Mesodermal cell (in vitro differentiated cells): Measurements from ENCODE around the gene SLC8A3.

ENCODE experiments used
- H3K27ac ChIP-seq: 2 replicates; pipeline ENCODE4 v1.7.0; 2013; ENCODE audit warnings: mild to moderate bottlenecking, low read depth, low read length, moderate library complexity; ENCODE audit not compliant: severe bottlenecking
- H3K36me3 ChIP-seq: 2 replicates; pipeline ENCODE4 v1.7.1; 2013; ENCODE audit warnings: mild to moderate bottlenecking, low read length, moderate library complexity; ENCODE audit not compliant: control insufficient read depth, insufficient read depth
- H3K4me1 ChIP-seq: one replicate; pipeline ENCODE4 v1.7.1; 2013; ENCODE audit warnings: mild to moderate bottlenecking, low read length; ENCODE audit not compliant: insufficient read depth, control insufficient read depth, poor library complexity, severe bottlenecking
- H3K4me3 ChIP-seq: 2 replicates; pipeline ENCODE4 v1.7.0; 2013; ENCODE audit warnings: low read length, control low read depth, mild to moderate bottlenecking; ENCODE audit not compliant: insufficient read depth, poor library complexity, severe bottlenecking; ENCODE audit errors: extremely low read depth
- H3K9me3 ChIP-seq: 2 replicates; pipeline ENCODE4 v1.7.1; 2013; ENCODE audit warnings: mild to moderate bottlenecking, low read length, moderate library complexity; ENCODE audit not compliant: control insufficient read depth
- WGBS, 2 experiments: methylation state at CpG; one replicate each; pipeline ENCODE4 v1.1.5; 2013; ENCODE audit warnings: missing lambda C conversion rate in 2 of 2; ENCODE audit not compliant: insufficient coverage in 2 of 2; 5-methylcytosine and 5-hydroxymethylcytosine counted together

Gene SLC8A3

GRCh38 chr14:70069186-70069585 is 119.6 kb downstream of the SLC8A3 start:
- Histone ChIP-seq H3K27ac (no peak overlapping the region), H3K9me3 (no peaks in the 10 kb centered on the region), H3K36me3 (no peaks in the 10 kb centered on the region), H3K4me3 (no peak overlapping the region), H3K4me1 (peaks cover 4% of the 10 kb centered on the region)
- 79 to 85% methylated on average over 5 of the region's 5 CpGs for whole genome bisulfite sequencing, 2 experiments

GRCh38 chr14:70067810-70068209 is 120.9 kb downstream of the SLC8A3 start:
- no peak overlapping the region for H3K4me3 ChIP-seq
- no peaks in the 10 kb centered on the region for H3K9me3 ChIP-seq
- 88 to 97% methylated on average over 4 to 5 of the region's 5 CpGs for WGBS, 2 experiments
- peaks cover 4% of the 10 kb centered on the region for H3K4me1 ChIP-seq
- H3K27ac ChIP-seq = no peak overlapping the region
- no peaks in the 10 kb centered on the region for H3K36me3 ChIP-seq

GRCh38 chr14:70064136-70064865 is 124.5 kb downstream of the SLC8A3 start:
- Histone ChIP-seq H3K27ac (no peak overlapping the region), H3K9me3 (no peaks in the 10 kb centered on the region), H3K4me1 (peaks cover 4% of the 10 kb centered on the region), H3K4me3 (no peak overlapping the region), H3K36me3 (no peaks in the 10 kb centered on the region)
- 88 to 94% methylated on average over 5 of the region's 11 CpGs for WGBS, 2 experiments

- no peaks in the 10 kb centered on the region for H3K4me1 ChIP-seq
- no peaks in the 10 kb centered on the region for H3K9me3 ChIP-seq
- no peak overlapping the region for H3K27ac ChIP-seq
- 86% methylated on average over 2 of the region's 2 CpGs; no CpG with 5 or more reads in 1 of the 2 experiments for WGBS, 2 experiments
- H3K36me3 ChIP-seq = no peaks in the 10 kb centered on the region
- no peak overlapping the region for H3K4me3 ChIP-seq
Observed at GRCh38 chr14:70061108-70061507, 127.6 kb downstream of the SLC8A3 start.

GRCh38 chr14:70059545-70059944 is 129.2 kb downstream of the SLC8A3 start:
- H3K9me3 ChIP-seq = no peaks in the 10 kb centered on the region
- H3K4me1 ChIP-seq = no peaks in the 10 kb centered on the region
- 100% methylated on average over 2 of the region's 2 CpGs; no CpG with 5 or more reads in 1 of the 2 experiments for WGBS, 2 experiments
- H3K4me3 ChIP-seq = no peak overlapping the region
- no peaks in the 10 kb centered on the region for H3K36me3 ChIP-seq
- no peak overlapping the region for H3K27ac ChIP-seq

- H3K27ac ChIP-seq = no peak overlapping the region
- H3K4me3 ChIP-seq = no peak overlapping the region
- 87 to 90% methylated on average over 5 of the region's 5 CpGs for WGBS, 2 experiments
- no peaks in the 10 kb centered on the region for H3K4me1 ChIP-seq
- H3K36me3 ChIP-seq = no peaks in the 10 kb centered on the region
- H3K9me3 ChIP-seq = no peaks in the 10 kb centered on the region
Observed at GRCh38 chr14:70057519-70058136, 131.1 kb downstream of the SLC8A3 start.

GRCh38 chr14:70052990-70053389 is 135.8 kb downstream of the SLC8A3 start:
- 26 to 38% methylated on average over 3 of the region's 3 CpGs for WGBS, 2 experiments
- H3K27ac ChIP-seq = no peak overlapping the region
- H3K4me1 ChIP-seq = no peaks in the 10 kb centered on the region
- no peak overlapping the region for H3K4me3 ChIP-seq
- H3K9me3 ChIP-seq = no peaks in the 10 kb centered on the region
- H3K36me3 ChIP-seq = no peaks in the 10 kb centered on the region

- Histone ChIP-seq H3K27ac (no peak overlapping the region), H3K4me3 (no peak overlapping the region), H3K36me3 (no peaks in the 10 kb centered on the region), H3K9me3 (no peaks in the 10 kb centered on the region), H3K4me1 (no peaks in the 10 kb centered on the region)
- WGBS, 2 experiments = 67 to 80% methylated on average over 1 of the region's 4 CpGs
Observed at GRCh38 chr14:70050136-70050535, 138.6 kb downstream of the SLC8A3 start.

- H3K36me3 ChIP-seq = no peaks in the 10 kb centered on the region
- WGBS, 2 experiments = 78 to 84% methylated on average over 2 to 3 of the region's 3 CpGs
Observed at GRCh38 chr14:70049605-70050004, 139.1 kb downstream of the SLC8A3 start.

GRCh38 chr14:70048313-70048654 is 140.5 kb downstream of the SLC8A3 start:
- H3K27ac ChIP-seq = no peak overlapping the region
- no peaks in the 10 kb centered on the region for H3K36me3 ChIP-seq
- H3K4me3 ChIP-seq = no peak overlapping the region
- no CpG with 5 or more reads among the region's 1 CpG for WGBS, 2 experiments
- H3K4me1 ChIP-seq = no peaks in the 10 kb centered on the region
- no peaks in the 10 kb centered on the region for H3K9me3 ChIP-seq

More at GRCh38 chr14:70049605-70050004, 139.1 kb downstream of the SLC8A3 start:
- Histone ChIP-seq H3K4me3 (no peak overlapping the region), H3K9me3 (no peaks in the 10 kb centered on the region), H3K27ac (no peak overlapping the region), H3K4me1 (no peaks in the 10 kb centered on the region)
